Measurements from ENCODE around the gene TXNDC8. TPM values are rescaled to one million over a fixed set of nuclear protein-coding genes. Genes with fewer than 3 reads are reported as not detected.

The TXNDC8 gene
- total RNA-seq, 1 donor from 2014 or later = not detected

- Histone ChIP-seq H3K4me3 (no peak overlapping the region), H3K36me3 (no peaks in the 10 kb centered on the region), H3K4me1 (peaks cover 12% of the 10 kb centered on the region), H3K27ac (no peak overlapping the region), H3K27me3 (no peaks in the 10 kb centered on the region), H3K9me3 (no peaks in the 10 kb centered on the region)
- no peak for TF ChIP-seq CTCF (IDR thresholded peaks at IDR 0.05)
- ATAC-seq = no peak
- intact Hi-C loops (cut with DNase I) = no loop called here
- DNase-seq = no peak
These were observed 76.8 kb downstream of the TXNDC8 start for GRCh38 chr9:110260911-110261310.

- DNase-seq (no peak), ATAC-seq (no peak)
- no peak for TF ChIP-seq CTCF (IDR thresholded peaks at IDR 0.05)
- Histone ChIP-seq H3K4me1 (peaks cover 15% of the 10 kb centered on the region), H3K36me3 (no peaks in the 10 kb centered on the region), H3K9me3 (no peaks in the 10 kb centered on the region), H3K27me3 (no peaks in the 10 kb centered on the region), H3K4me3 (no peak overlapping the region), H3K27ac (no peak overlapping the region)
- intact Hi-C loops (cut with DNase I) = no loop called here
These were observed 78.1 kb downstream of the TXNDC8 start for GRCh38 chr9:110259566-110259965.

GRCh38 chr9:110258690-110259091 is 79.0 kb downstream of the TXNDC8 start:
- no peak overlapping the region for H3K27ac ChIP-seq

GRCh38 chr9:110257956-110258355 is 79.7 kb downstream of the TXNDC8 start:
- no peak overlapping the region for H3K4me3 ChIP-seq
- peak overlapping the region; percentile 85 for H3K27ac ChIP-seq

More at GRCh38 chr9:110258690-110259091, 79.0 kb downstream of the TXNDC8 start:
- Histone ChIP-seq H3K4me1 (peaks cover 17% of the 10 kb centered on the region), H3K4me3 (no peak overlapping the region), H3K9me3 (no peaks in the 10 kb centered on the region), H3K36me3 (no peaks in the 10 kb centered on the region), H3K27me3 (no peaks in the 10 kb centered on the region)
- intact Hi-C loops (cut with DNase I) = no loop called here
- no peak for TF ChIP-seq CTCF (IDR thresholded peaks at IDR 0.05)
- ATAC-seq (no peak), DNase-seq (no peak)

GRCh38 chr9:110257097-110257841 is 80.4 kb downstream of the TXNDC8 start:
- no peak for TF ChIP-seq CTCF (IDR thresholded peaks at IDR 0.05)
- H3K27me3 ChIP-seq = no peaks in the 10 kb centered on the region
- no peaks in the 10 kb centered on the region for H3K9me3 ChIP-seq
- H3K4me1 ChIP-seq = peaks cover 22% of the 10 kb centered on the region
- ATAC-seq (no peak), DNase-seq (no peak)
- peak overlapping the region; percentile 85 for H3K27ac ChIP-seq
- peak overlapping the region; percentile 96 for H3K4me3 ChIP-seq
- H3K36me3 ChIP-seq = no peaks in the 10 kb centered on the region
- intact Hi-C loops (cut with DNase I) = no loop called here

More at GRCh38 chr9:110257956-110258355, 79.7 kb downstream of the TXNDC8 start:
- peaks cover 22% of the 10 kb centered on the region for H3K4me1 ChIP-seq
- H3K9me3 ChIP-seq = no peaks in the 10 kb centered on the region
- H3K36me3 ChIP-seq = no peaks in the 10 kb centered on the region
- ATAC-seq (no peak), DNase-seq (no peak)
- TF ChIP-seq CTCF (IDR thresholded peaks at IDR 0.05) = no peak
- H3K27me3 ChIP-seq = no peaks in the 10 kb centered on the region
- intact Hi-C loops (cut with DNase I) = no loop called here

All from upper lobe of right lung (tissue), 1 donor.